T-cell (primary cell): ENCODE results near the gene MSL3B.

ENCODE experiments used
- ATAC-seq, 4 experiments: fragments of 200-7000 bp in 3 of 4; fragments of 150-1000 bp in 1 of 4; cut with Tn5 transposase; replicated peaks in 1 of 4; 1 replicate in 3 of 4; 2 replicates in 1 of 4; pipeline ENCODE4 v1.10.0; 2021; ENCODE audit warnings: moderate library complexity in 3 of 4, mild to moderate bottlenecking in 2 of 4, moderate number of reproducible peaks in 1 of 4
- CTCF ChIA-PET, 2 donors: fragments of 300-600 bp; sonication (Branson Sonifier 250); formaldehyde crosslinking; loops; one replicate each; lab custom pipeline; 2022; ENCODE audit warnings: antibody characterized with exemption in 2 of 2; lab: Charles Lee
- POLR2A ChIA-PET, 2 donors: fragments of 300-600 bp; sonication (Branson Sonifier 250); formaldehyde crosslinking; loops; one replicate each; lab custom pipeline; 2022; ENCODE audit warnings: antibody characterized with exemption in 2 of 2; lab: Charles Lee
- DNase-seq, 35 experiments: peaks; one replicate each; pipeline versions ENCODE4 v3.0.0 to v3.0.0-alpha.2; 2013 to 2023
- H3K27ac ChIP-seq: one replicate; pipeline ENCODE4 v1.5.1; 2013; ENCODE audit warnings: low read length
- H3K27me3 ChIP-seq, 2 experiments: replicated peaks in 1 of 2; 1 replicate in 1 of 2; 2 replicates in 1 of 2; pipeline versions ENCODE4 v1.6.1 to v1.7.0; 2013; ENCODE audit warnings: low read length in 1 of 2, mixed read lengths in 1 of 2; ENCODE audit not compliant: control insufficient read depth in 2 of 2, insufficient read depth in 2 of 2; ENCODE audit errors: extremely low read depth in 1 of 2
- H3K36me3 ChIP-seq, 2 donors: 1 replicate in 1 of 2; 2 replicates in 1 of 2; pipeline versions ENCODE4 v1.6.1 to v1.7.0; 2013; ENCODE audit warnings: low read length in 1 of 2; ENCODE audit not compliant: control insufficient read depth in 2 of 2, insufficient read depth in 1 of 2; ENCODE audit errors: extremely low read depth in 1 of 2
- H3K4me1 ChIP-seq, 2 experiments: 1 replicate in 1 of 2; 2 replicates in 1 of 2; pipeline versions ENCODE4 v1.6.1 to v1.7.0; 2013; ENCODE audit warnings: low read length in 2 of 2, mixed read lengths in 1 of 2; ENCODE audit not compliant: insufficient read depth in 2 of 2, control insufficient read depth in 1 of 2; ENCODE audit errors: extremely low read depth in 1 of 2
- H3K4me3 ChIP-seq, 2 donors: 1 replicate in 1 of 2; 2 replicates in 1 of 2; pipeline versions ENCODE4 v1.5.1 to v1.7.0; 2013; ENCODE audit warnings: mild to moderate bottlenecking in 2 of 2, low read length in 1 of 2, moderate library complexity in 1 of 2; ENCODE audit not compliant: control insufficient read depth in 1 of 2; ENCODE audit errors: extremely low read depth in 1 of 2
- H3K9me3 ChIP-seq: 2 replicates; pipeline ENCODE4 v1.7.0; 2013
- H3K27ac Mint-ChIP-seq, 2 donors: one replicate each; pipeline ENCODE4 v1.8.0; 2020 to 2021; ENCODE audit warnings: mild to moderate bottlenecking in 2 of 2, mixed read lengths in 2 of 2
- H3K27me3 Mint-ChIP-seq, 2 donors: one replicate each; pipeline ENCODE4 v1.8.0; 2021 to 2022; ENCODE audit warnings: mixed read lengths in 2 of 2
- H3K36me3 Mint-ChIP-seq: one replicate; pipeline ENCODE4 v1.8.0; 2021; ENCODE audit warnings: mixed read lengths
- H3K4me1 Mint-ChIP-seq, 3 donors: one replicate each; pipeline ENCODE4 v1.8.0; 2020 to 2022; ENCODE audit warnings: mixed read lengths in 3 of 3, mild to moderate bottlenecking in 1 of 3
- H3K4me3 Mint-ChIP-seq, 3 donors: one replicate each; pipeline ENCODE4 v1.8.0; 2020 to 2022; ENCODE audit warnings: mild to moderate bottlenecking in 3 of 3, mixed read lengths in 3 of 3, moderate library complexity in 3 of 3
- H3K9me3 Mint-ChIP-seq, 3 donors: one replicate each; pipeline ENCODE4 v1.8.0; 2020 to 2022; ENCODE audit warnings: mixed read lengths in 3 of 3
- WGBS: methylation state at CpG from one replicate; pipeline ENCODE4 v1.1.5; 2013; ENCODE audit warnings: missing lambda C conversion rate; ENCODE audit not compliant: insufficient coverage; 5-methylcytosine and 5-hydroxymethylcytosine counted together

Gene MSL3B

DNA sequence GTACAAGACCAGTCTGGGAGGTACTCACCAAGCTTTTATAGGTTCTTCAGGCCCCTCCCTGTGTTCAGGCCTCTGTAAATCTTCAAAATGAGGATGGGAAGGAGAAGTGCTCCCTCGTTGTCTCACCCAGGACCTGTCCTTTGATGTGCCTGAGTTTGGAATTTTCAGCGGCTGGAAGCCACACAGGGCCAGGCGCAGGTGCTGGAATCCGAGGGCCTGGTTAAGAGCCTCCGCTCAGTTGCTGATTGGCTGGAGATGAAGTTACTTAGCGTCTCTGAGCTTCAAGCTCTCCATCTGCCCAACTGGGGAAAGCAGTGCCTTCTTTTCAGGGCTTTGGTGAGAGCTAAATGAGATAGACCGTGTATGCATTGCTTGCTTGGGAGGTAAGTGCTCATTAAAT, 43.8 kb downstream of the MSL3B start:
- DNase-seq (no peak), ATAC-seq (no peak)
- Histone ChIP-seq H3K27me3 (peaks cover 0 to 31% of the 10 kb centered on the region in 2 experiments), H3K27ac (no peak overlapping the region), H3K4me1 (no peaks in the 10 kb centered on the region), H3K36me3 (no peaks in the 10 kb centered on the region), H3K9me3 (no peaks in the 10 kb centered on the region), H3K4me3 (no peak overlapping the region)
- no peak overlapping the region for H3K27ac Mint-ChIP-seq
- no peak overlapping the region for H3K4me3 Mint-ChIP-seq
- H3K36me3 Mint-ChIP-seq, result no peaks in the 10 kb centered on the region
- H3K4me1 Mint-ChIP-seq, result no peaks in the 10 kb centered on the region
- H3K27me3 Mint-ChIP-seq, result peaks cover 7 to 13% of the 10 kb centered on the region in 2 donors
- 89% methylated on average over 6 of the region's 7 CpGs for WGBS
- ChIA-PET CTCF (no interaction called here), POLR2A (no interaction called here)
- no peaks in the 10 kb centered on the region for H3K9me3 Mint-ChIP-seq

DNA sequence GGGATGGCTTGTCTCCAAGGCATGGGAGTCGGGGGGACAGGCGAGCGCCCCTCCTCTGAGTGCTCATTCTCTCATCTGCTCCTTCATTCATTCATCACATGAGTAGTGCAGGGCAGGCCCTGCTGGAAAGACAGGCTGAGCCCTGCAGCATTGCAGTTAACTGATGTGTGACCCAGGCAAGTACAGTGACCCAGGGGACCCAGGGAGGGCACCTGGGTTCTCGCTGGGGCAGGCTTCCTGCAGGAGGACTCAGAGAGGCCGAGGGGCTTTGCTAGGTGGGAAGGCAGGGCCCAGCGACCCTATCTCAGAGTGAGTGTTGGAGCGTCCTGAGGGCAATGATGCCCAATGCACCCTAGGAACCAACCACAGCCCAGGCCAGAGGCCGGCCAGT, 44.5 kb downstream of the MSL3B start:
- Mint-ChIP-seq H3K9me3 (no peaks in the 10 kb centered on the region), H3K36me3 (no peaks in the 10 kb centered on the region), H3K27me3 (peaks cover 7 to 17% of the 10 kb centered on the region in 2 donors), H3K4me3 (no peak overlapping the region), H3K4me1 (no peaks in the 10 kb centered on the region), H3K27ac (no peak overlapping the region)
- no peak overlapping the region for H3K27ac ChIP-seq
- no peaks in the 10 kb centered on the region for H3K36me3 ChIP-seq
- ATAC-seq (no peak), DNase-seq (no peak)
- H3K4me1 ChIP-seq, result no peaks in the 10 kb centered on the region
- peaks cover 0 to 35% of the 10 kb centered on the region in 2 experiments for H3K27me3 ChIP-seq
- POLR2A ChIA-PET, result no interaction called here
- H3K4me3 ChIP-seq, result no peak overlapping the region
- CTCF ChIA-PET, result no interaction called here
- no peaks in the 10 kb centered on the region for H3K9me3 ChIP-seq
- WGBS, result 83% methylated on average over 6 of the region's 8 CpGs

DNA sequence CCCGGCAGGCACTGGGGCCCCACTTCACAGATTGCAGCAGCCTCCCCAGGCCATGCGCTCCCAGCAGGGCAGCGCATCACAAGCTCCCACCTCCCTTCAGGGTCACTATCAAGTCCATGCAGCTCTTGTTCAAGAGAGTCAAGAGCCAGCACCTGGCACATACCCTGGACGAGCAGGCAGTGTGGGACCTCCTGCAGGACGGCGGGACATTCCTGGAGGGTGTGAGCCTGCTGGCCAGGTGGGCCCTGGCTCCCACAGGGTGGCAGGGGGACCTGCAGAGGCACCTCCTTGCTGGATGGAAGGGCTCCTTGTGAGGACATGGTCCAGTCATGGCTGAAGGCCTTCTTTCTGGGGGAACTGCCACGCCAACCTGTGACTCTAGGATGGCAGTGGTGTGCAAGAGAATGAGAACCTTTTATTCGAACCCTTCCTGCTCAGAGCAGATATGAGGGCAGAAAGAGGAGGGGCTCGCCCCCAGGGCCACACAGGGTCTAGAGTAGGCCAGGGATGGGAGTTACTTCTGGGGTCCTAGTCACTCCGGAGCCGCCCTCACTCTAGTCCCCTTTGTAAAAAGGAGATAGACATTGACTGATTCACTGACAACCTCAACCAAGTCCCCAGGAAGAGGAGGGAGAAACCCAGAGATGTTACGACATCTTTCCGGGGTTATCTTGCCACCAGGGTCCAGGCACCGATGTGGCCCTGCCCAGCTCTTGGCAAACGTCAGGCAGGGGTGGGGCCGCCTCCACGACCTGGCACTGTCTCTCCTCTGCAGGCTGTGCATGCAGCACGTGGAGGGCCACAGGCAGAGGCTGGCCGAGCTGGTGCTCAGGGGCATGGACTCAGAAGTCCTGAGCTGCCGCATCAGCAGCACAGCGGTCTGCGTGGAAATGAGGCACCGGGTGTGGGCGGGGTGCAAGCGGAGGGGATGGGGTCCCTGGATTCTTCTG, 45.1 kb downstream of the MSL3B start:
- no peak overlapping the region for H3K27ac ChIP-seq
- H3K4me3 ChIP-seq, result no peak overlapping the region
- no peaks in the 10 kb centered on the region for H3K4me1 ChIP-seq
- H3K4me3 Mint-ChIP-seq, result no peak overlapping the region
- no peaks in the 10 kb centered on the region for H3K4me1 Mint-ChIP-seq
- WGBS, result 88% methylated on average over 19 of the region's 25 CpGs
- H3K27me3 ChIP-seq, result peaks cover 0 to 40% of the 10 kb centered on the region in 2 experiments
- DNase-seq (peak in 1 of 35 experiments; percentile 12), ATAC-seq (no peak)
- no peaks in the 10 kb centered on the region for H3K36me3 ChIP-seq
- ChIA-PET CTCF (no interaction called here), POLR2A (no interaction called here)
- H3K27ac Mint-ChIP-seq, result no peak overlapping the region
- H3K36me3 Mint-ChIP-seq, result no peaks in the 10 kb centered on the region
- peaks cover 9 to 19% of the 10 kb centered on the region in 2 donors for H3K27me3 Mint-ChIP-seq
- H3K9me3 Mint-ChIP-seq, result no peaks in the 10 kb centered on the region
- H3K9me3 ChIP-seq, result no peaks in the 10 kb centered on the region

- no peak for ATAC-seq
- peak in 1 of 35 experiments; percentile 13 for DNase-seq
Measured at GRCh38 chr2:233822101-233822771, 46.0 kb downstream of the MSL3B start.

DNA sequence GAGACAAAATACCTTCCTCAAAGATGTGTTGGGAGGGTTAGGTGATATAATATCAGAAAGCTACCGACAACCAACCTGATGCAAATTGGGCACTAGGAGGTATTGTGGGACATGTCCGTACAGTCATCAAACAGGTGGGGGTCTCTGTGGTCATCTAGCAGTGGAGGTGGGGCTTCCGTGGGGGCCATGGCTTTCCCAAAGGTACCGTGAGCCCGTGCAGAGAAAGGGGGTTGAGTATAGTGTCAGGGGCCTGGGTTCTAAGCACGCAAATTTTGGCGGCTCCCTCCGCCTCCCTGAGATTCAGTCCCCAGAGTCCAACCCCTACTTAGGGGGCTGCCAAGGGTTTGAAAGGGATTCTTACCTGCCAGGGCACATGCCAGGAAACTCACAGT, 46.5 kb downstream of the MSL3B start:
- no peak overlapping the region for H3K4me3 Mint-ChIP-seq
- H3K9me3 Mint-ChIP-seq, result no peaks in the 10 kb centered on the region
- Histone ChIP-seq H3K36me3 (no peaks in the 10 kb centered on the region), H3K4me1 (no peaks in the 10 kb centered on the region), H3K27ac (no peak overlapping the region), H3K27me3 (peaks cover 0 to 52% of the 10 kb centered on the region in 2 experiments), H3K4me3 (no peak overlapping the region), H3K9me3 (no peaks in the 10 kb centered on the region)
- 90% methylated on average over 2 of the region's 8 CpGs for WGBS
- no peak overlapping the region for H3K27ac Mint-ChIP-seq
- peaks cover 0 to 5% (median 0%) of the 10 kb centered on the region in 3 donors for H3K4me1 Mint-ChIP-seq
- DNase-seq (no peak), ATAC-seq (no peak)
- POLR2A ChIA-PET, result no interaction called here
- peaks cover 15 to 22% of the 10 kb centered on the region in 2 donors for H3K27me3 Mint-ChIP-seq
- CTCF ChIA-PET, result no interaction called here
- H3K36me3 Mint-ChIP-seq, result no peaks in the 10 kb centered on the region

More at GRCh38 chr2:233822101-233822771, 46.0 kb downstream of the MSL3B start:
- Histone ChIP-seq H3K4me3 (no peak overlapping the region), H3K36me3 (no peaks in the 10 kb centered on the region), H3K27ac (no peak overlapping the region), H3K4me1 (no peaks in the 10 kb centered on the region), H3K9me3 (no peaks in the 10 kb centered on the region), H3K27me3 (peaks cover 0 to 48% of the 10 kb centered on the region in 2 experiments)
- Mint-ChIP-seq H3K27me3 (peaks cover 12 to 21% of the 10 kb centered on the region in 2 donors), H3K27ac (no peak overlapping the region), H3K4me1 (peaks cover 0 to 2% (median 0%) of the 10 kb centered on the region in 3 donors), H3K36me3 (no peaks in the 10 kb centered on the region), H3K9me3 (no peaks in the 10 kb centered on the region), H3K4me3 (no peak overlapping the region)
- ChIA-PET POLR2A (no interaction called here), CTCF (no interaction called here)
- WGBS, result 94% methylated on average over 21 of the region's 21 CpGs

- no peak overlapping the region for H3K27ac Mint-ChIP-seq
- no peaks in the 10 kb centered on the region for H3K9me3 Mint-ChIP-seq
- ChIA-PET CTCF (no interaction called here), POLR2A (no interaction called here)
- DNase-seq (no peak), ATAC-seq (no peak)
- Histone ChIP-seq H3K36me3 (no peaks in the 10 kb centered on the region), H3K27me3 (peaks cover 0 to 53% of the 10 kb centered on the region in 2 experiments), H3K9me3 (no peaks in the 10 kb centered on the region), H3K27ac (no peak overlapping the region), H3K4me1 (no peaks in the 10 kb centered on the region), H3K4me3 (no peak overlapping the region)
- H3K4me3 Mint-ChIP-seq, result no peak overlapping the region
- WGBS, result 100% methylated on average over 1 of the region's 3 CpGs
- no peaks in the 10 kb centered on the region for H3K36me3 Mint-ChIP-seq
- H3K4me1 Mint-ChIP-seq, result peaks cover 0 to 5% (median 0%) of the 10 kb centered on the region in 3 donors
- peaks cover 16 to 26% of the 10 kb centered on the region in 2 donors for H3K27me3 Mint-ChIP-seq
Measured at GRCh38 chr2:233821196-233821595, 47.0 kb downstream of the MSL3B start.
